GM12878 (cell line): ENCODE measurements around the gene GAS6. TPM values are rescaled to one million over a fixed set of nuclear protein-coding genes. Genes with fewer than 3 reads are reported as not detected.

Experiments used
- ATAC-seq: fragments of 200-7000 bp; cut with Tn5 transposase; 3 replicates; pipeline ENCODE4 v1.9.1; 2020; ENCODE audit warnings: mild to moderate bottlenecking, moderate library complexity
- BruUV-seq: library from RNA; stranded (reverse); fragments of 400-500 nt; replicated peaks from 2 replicates; lab custom pipeline; 2021; lab: Mats Ljungman, UMichigan
- CTCF ChIA-PET: fragments of 300-600 bp; sonication (Branson Sonifier 250); formaldehyde crosslinking; extraction: SDS; loops from one replicate; lab custom pipeline; 2021; ENCODE audit warnings: inconsistent platforms; lab: Yijun Ruan, JAX
- POLR2A ChIA-PET: fragments of 350-600 bp; formaldehyde crosslinking; extraction: SDS; loops from one replicate; lab custom pipeline; 2021; ENCODE audit warnings: inconsistent platforms; lab: Charles Lee
- RAD21 ChIA-PET: fragments of 300-600 bp; sonication (Branson Sonifier 250); formaldehyde crosslinking; loops from one replicate; lab custom pipeline; 2023; ENCODE audit warnings: antibody characterized with exemption; ENCODE audit not compliant: unreplicated experiment; lab: Charles Lee
- SMC1A ChIA-PET: fragments of 300-600 bp; sonication (Branson Sonifier 250); formaldehyde crosslinking; loops from one replicate; lab custom pipeline; 2023; ENCODE audit not compliant: unreplicated experiment, uncharacterized antibody; lab: Charles Lee
- DNase-seq: peaks from one replicate; pipeline ENCODE4 v3.0.0-alpha.2; 2011; ENCODE audit warnings: low read depth, low spot score
- FAIRE-seq: peaks from 3 replicates; lab custom pipeline; 2011; peaks lifted over from hg19 to GRCh38; lab: Jason Lieb, UNC
- H2AFZ ChIP-seq: 2 replicates; pipeline ENCODE4 v1.6.0; 2011; ENCODE audit warnings: low read depth, low read length, control low read depth; ENCODE audit not compliant: control insufficient read depth
- H3K27ac ChIP-seq: 2 replicates; pipeline ENCODE4 v1.5.1; 2011; ENCODE audit warnings: control low read depth; ENCODE audit not compliant: control insufficient read depth, insufficient read depth
- H3K27me3 ChIP-seq, 2 experiments: replicated peaks in 1 of 2; 2 replicates each; pipeline versions ENCODE4 v1.6.0 to v1.6.1; 2011; ENCODE audit warnings: low read length in 1 of 2; ENCODE audit not compliant: control insufficient read depth in 2 of 2, insufficient read depth in 2 of 2
- H3K36me3 ChIP-seq, 2 experiments: 2 replicates each; pipeline ENCODE4 v1.5.1; 2011; ENCODE audit warnings: low read length in 1 of 2; ENCODE audit not compliant: control insufficient read depth in 2 of 2, insufficient read depth in 2 of 2
- H3K4me1 ChIP-seq: 2 replicates; pipeline ENCODE4 v1.6.1; 2011; ENCODE audit warnings: mild to moderate bottlenecking, low read length, moderate library complexity, mixed read lengths; ENCODE audit not compliant: control insufficient read depth, insufficient read depth
- H3K4me2 ChIP-seq: 2 replicates; pipeline ENCODE4 v1.6.0; 2011; ENCODE audit warnings: control low read depth; ENCODE audit not compliant: control insufficient read depth, insufficient read depth
- H3K4me3 ChIP-seq: fragments of 200-600 bp; sonication (generic); 2 replicates; pipeline ENCODE4 v1.5.1; 2016
- H3K79me2 ChIP-seq: 2 replicates; pipeline ENCODE4 v1.6.0; 2011; ENCODE audit warnings: low read length; ENCODE audit not compliant: control insufficient read depth, insufficient read depth
- H3K9ac ChIP-seq: 2 replicates; pipeline ENCODE4 v1.8.0; 2011; ENCODE audit warnings: low read length, control low read depth, mixed read lengths; ENCODE audit not compliant: control insufficient read depth, insufficient read depth
- H3K9me3 ChIP-seq: replicated peaks from 3 replicates; pipeline ENCODE4 v1.5.1; 2011; ENCODE audit warnings: mild to moderate bottlenecking, low read length; ENCODE audit not compliant: control insufficient read depth, insufficient read depth
- H4K20me1 ChIP-seq: 2 replicates; pipeline ENCODE4 v1.6.0; 2011; ENCODE audit not compliant: control insufficient read depth, insufficient read depth
- BHLHE40 ChIP-seq, 2 experiments: fragments of 450-650 bp in 1 of 2; IDR thresholded peaks; 2 replicates each; pipeline ENCODE4 v1.6.1; 2011 to 2017; ENCODE audit warnings: low read depth in 2 of 2, borderline replicate concordance in 1 of 2, improper control_type of control experiment in 1 of 2, low read length in 1 of 2, mild to moderate bottlenecking in 1 of 2
- CBFB ChIP-seq: IDR thresholded peaks from 2 replicates; pipeline ENCODE4 v1.6.1; 2016; ENCODE audit warnings: antibody characterized with exemption, low read depth
- CREM ChIP-seq: IDR thresholded peaks from 2 replicates; pipeline ENCODE4 v1.6.1; 2014; ENCODE audit warnings: antibody characterized with exemption, low read depth
- ESRRA ChIP-seq: IDR thresholded peaks from 2 replicates; pipeline ENCODE4 v1.6.1; 2012; ENCODE audit warnings: mild to moderate bottlenecking, low read length, improper control_type of control experiment
- FOS ChIP-seq: IDR thresholded peaks from 3 replicates; pipeline ENCODE4 v1.6.1; 2011; ENCODE audit warnings: borderline replicate concordance; ENCODE audit not compliant: insufficient read length; ENCODE audit errors: extremely low read depth
- IRF4 ChIP-seq: IDR thresholded peaks from 2 replicates; pipeline ENCODE4 v1.6.1; 2011; ENCODE audit warnings: low read depth, low read length
- MEF2A ChIP-seq: IDR thresholded peaks from 2 replicates; pipeline ENCODE4 v1.6.1; 2011; ENCODE audit warnings: low read depth, mild to moderate bottlenecking, low read length, moderate library complexity; ENCODE audit not compliant: insufficient read depth
- MTA2 ChIP-seq: fragments of 450-650 bp; IDR thresholded peaks from 2 replicates; pipeline ENCODE4 v1.6.1; 2016; ENCODE audit warnings: low read depth, mild to moderate bottlenecking, moderate library complexity
- NRF1 ChIP-seq: conservative IDR thresholded peaks from 2 replicates; pipeline ENCODE4 v1.6.1; 2011; ENCODE audit warnings: mild to moderate bottlenecking, low read depth, low read length, improper control_type of control experiment
- RCOR1 ChIP-seq: conservative IDR thresholded peaks from 2 replicates; pipeline ENCODE4 v1.6.1; 2012; ENCODE audit warnings: low read depth, low read length, improper control_type of control experiment
- SIN3A ChIP-seq: IDR thresholded peaks from 2 replicates; pipeline ENCODE4 v1.6.1; 2012; ENCODE audit warnings: low read depth, low read length, improper control_type of control experiment
- SMAD1 ChIP-seq: fragments of 450-650 bp; IDR thresholded peaks from 2 replicates; pipeline ENCODE4 v1.6.1; 2018; ENCODE audit warnings: mild to moderate bottlenecking, low read depth; ENCODE audit not compliant: partially characterized antibody
- STAT1 ChIP-seq: fragments of 450-650 bp; conservative IDR thresholded peaks from 2 replicates; pipeline ENCODE4 v1.6.1; 2014; ENCODE audit warnings: antibody characterized with exemption, mild to moderate bottlenecking
- TARDBP ChIP-seq: IDR thresholded peaks from 2 replicates; pipeline ENCODE4 v1.6.1; 2016; ENCODE audit warnings: borderline replicate concordance
- TCF3 ChIP-seq: IDR thresholded peaks from 2 replicates; pipeline ENCODE4 v1.6.1; 2012; ENCODE audit warnings: low read depth, mild to moderate bottlenecking, low read length, borderline replicate concordance; ENCODE audit not compliant: insufficient read depth
- ZSCAN29 ChIP-seq: fragments of 450-650 bp; IDR thresholded peaks from 2 replicates; pipeline ENCODE4 v1.6.1; 2017; ENCODE audit warnings: mild to moderate bottlenecking, moderate library complexity
- WGBS: methylation state at CpG from one replicate; pipeline ENCODE4 v1.1.6; 2016; ENCODE audit warnings: low lambda C conversion rate; ENCODE audit not compliant: insufficient replicate concordance, insufficient coverage; ENCODE audit errors: missing lambda C conversion rate; 5-methylcytosine and 5-hydroxymethylcytosine counted together
- in situ Hi-C: fragments of 300-500 bp; cut with MboI; formaldehyde crosslinking; loops from 9 replicates; pipeline ENCODE4 v1.14.3; 2018; ENCODE audit warnings: mixed read lengths
- intact Hi-C: fragments of 100-400 bp; cut with micrococcal nuclease; formaldehyde crosslinking; loops from one replicate; pipeline ENCODE4 v1.14.2; 2022; ENCODE audit not compliant: unreplicated experiment
- polyA plus RNA-seq, 11 experiments: library from polyadenylated mRNA; depleted of rRNA in 4 of 11; unstranded in 6 of 11; stranded (reverse) in 5 of 11; fragments of >200 nt; fragmentation: Nextera tagmentation in 4 of 11; fragmentation: Illumina TruSeq in 1 of 11; extraction: Ambion mirVana in 4 of 11; extraction: Trizol in 1 of 11; gene quantifications; 1 replicate in 1 of 11; 2 replicates in 10 of 11; pipeline versions ENCODE4 v1.2.1 to v1.2.3, GENCODE V29; 2011 to 2016; ENCODE audit warnings: inconsistent platforms in 2 of 11, missing spikeins in 2 of 11, low read depth in 1 of 11
- total RNA-seq, 4 experiments: library from RNA; depleted of rRNA in 3 of 4; stranded (reverse); fragments of >200 nt in 3 of 4; fragmentation: Illumina TruSeq in 1 of 4; extraction: Trizol in 1 of 4; gene quantifications; 2 replicates each; pipeline versions ENCODE4 v1.2.1 to v1.2.3, GENCODE V29; 2013 to 2021
- TF ChIP-seq, protein P1 (sequence below): IDR thresholded peaks from 2 replicates; pipeline ENCODE4 v1.6.1; 2012; ENCODE audit warnings: low read depth, low read length, improper control_type of control experiment
- TF ChIP-seq, protein P2 (sequence below): fragments of 450-650 bp; IDR thresholded peaks from 2 replicates; pipeline ENCODE4 v1.6.1; 2017; ENCODE audit warnings: mild to moderate bottlenecking, moderate library complexity
- TF ChIP-seq, protein P3 (sequence below): fragments of 450-650 bp; IDR thresholded peaks from 2 replicates; pipeline ENCODE4 v1.6.1; 2017; ENCODE audit warnings: mild to moderate bottlenecking, low read depth, inconsistent platforms; ENCODE audit not compliant: poor library complexity, severe bottlenecking

Gene GAS6
- total and polyA plus RNA-seq, 10 of the 15 experiments (the other 5 are each of a cell fraction or from before 2014, with no cell fraction given) = 0.03 to 0.59 (median 0.10) TPM; not detected in 2

- TF ChIP-seq TCF3 (no peak), RCOR1 (no peak), BHLHE40 (IDR thresholded peaks at IDR 0.05; ENCODE audit: borderline replicate concordance in 1 of 2, low read depth in 2 of 2, low read length in 1 of 2) (no peak), SMAD1 (no peak), IRF4 (no peak), SIN3A (no peak), TARDBP (no peak), CBFB (no peak), ESRRA (no peak)
- TF ChIP-seq, protein P1, sequence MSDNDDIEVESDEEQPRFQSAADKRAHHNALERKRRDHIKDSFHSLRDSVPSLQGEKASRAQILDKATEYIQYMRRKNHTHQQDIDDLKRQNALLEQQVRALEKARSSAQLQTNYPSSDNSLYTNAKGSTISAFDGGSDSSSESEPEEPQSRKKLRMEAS = no peak
These were observed 15.9 kb downstream of the GAS6 start (continued) for GRCh38 chr13:113848020-113848419.

- H3K36me3 ChIP-seq = no peaks in the 10 kb centered on the region
- no peak for DNase-seq
- no peak overlapping the region for H2AFZ ChIP-seq
- no peaks in the 10 kb centered on the region for H3K79me2 ChIP-seq
- intact Hi-C loops = no loop called here
- no peak for FAIRE-seq
- no peaks in the 10 kb centered on the region for H3K4me1 ChIP-seq
- no TSS peak for BruUV-seq
- RAD21 ChIA-PET = no interaction called here
- no peaks in the 10 kb centered on the region for H4K20me1 ChIP-seq
- 67% methylated on average over 21 of the region's 28 CpGs for WGBS
- CTCF ChIA-PET = no interaction called here
- POLR2A ChIA-PET = no interaction called here
- no peak overlapping the region for H3K4me2 ChIP-seq
- no peaks in the 10 kb centered on the region for H3K27me3 ChIP-seq
- no peak overlapping the region for H3K4me3 ChIP-seq
- no peaks in the 10 kb centered on the region for H3K9me3 ChIP-seq
- in situ Hi-C loops = no loop called here
- no peak for ATAC-seq
- SMC1A ChIA-PET = no interaction called here
- H3K9ac ChIP-seq = no peak overlapping the region
- no peak overlapping the region for H3K27ac ChIP-seq
- TF ChIP-seq CREM (no peak), STAT1 (no peak), ZSCAN29 (no peak), NRF1 (no peak), FOS (no peak), MTA2 (no peak), MEF2A (no peak)
- TF ChIP-seq, protein P2, sequence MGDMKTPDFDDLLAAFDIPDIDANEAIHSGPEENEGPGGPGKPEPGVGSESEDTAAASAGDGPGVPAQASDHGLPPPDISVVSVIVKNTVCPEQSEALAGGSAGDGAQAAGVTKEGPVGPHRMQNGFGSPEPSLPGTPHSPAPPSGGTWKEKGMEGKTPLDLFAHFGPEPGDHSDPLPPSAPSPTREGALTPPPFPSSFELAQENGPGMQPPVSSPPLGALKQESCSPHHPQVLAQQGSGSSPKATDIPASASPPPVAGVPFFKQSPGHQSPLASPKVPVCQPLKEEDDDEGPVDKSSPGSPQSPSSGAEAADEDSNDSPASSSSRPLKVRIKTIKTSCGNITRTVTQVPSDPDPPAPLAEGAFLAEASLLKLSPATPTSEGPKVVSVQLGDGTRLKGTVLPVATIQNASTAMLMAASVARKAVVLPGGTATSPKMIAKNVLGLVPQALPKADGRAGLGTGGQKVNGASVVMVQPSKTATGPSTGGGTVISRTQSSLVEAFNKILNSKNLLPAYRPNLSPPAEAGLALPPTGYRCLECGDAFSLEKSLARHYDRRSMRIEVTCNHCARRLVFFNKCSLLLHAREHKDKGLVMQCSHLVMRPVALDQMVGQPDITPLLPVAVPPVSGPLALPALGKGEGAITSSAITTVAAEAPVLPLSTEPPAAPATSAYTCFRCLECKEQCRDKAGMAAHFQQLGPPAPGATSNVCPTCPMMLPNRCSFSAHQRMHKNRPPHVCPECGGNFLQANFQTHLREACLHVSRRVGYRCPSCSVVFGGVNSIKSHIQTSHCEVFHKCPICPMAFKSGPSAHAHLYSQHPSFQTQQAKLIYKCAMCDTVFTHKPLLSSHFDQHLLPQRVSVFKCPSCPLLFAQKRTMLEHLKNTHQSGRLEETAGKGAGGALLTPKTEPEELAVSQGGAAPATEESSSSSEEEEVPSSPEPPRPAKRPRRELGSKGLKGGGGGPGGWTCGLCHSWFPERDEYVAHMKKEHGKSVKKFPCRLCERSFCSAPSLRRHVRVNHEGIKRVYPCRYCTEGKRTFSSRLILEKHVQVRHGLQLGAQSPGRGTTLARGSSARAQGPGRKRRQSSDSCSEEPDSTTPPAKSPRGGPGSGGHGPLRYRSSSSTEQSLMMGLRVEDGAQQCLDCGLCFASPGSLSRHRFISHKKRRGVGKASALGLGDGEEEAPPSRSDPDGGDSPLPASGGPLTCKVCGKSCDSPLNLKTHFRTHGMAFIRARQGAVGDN = no peak
- TF ChIP-seq, protein P3, sequence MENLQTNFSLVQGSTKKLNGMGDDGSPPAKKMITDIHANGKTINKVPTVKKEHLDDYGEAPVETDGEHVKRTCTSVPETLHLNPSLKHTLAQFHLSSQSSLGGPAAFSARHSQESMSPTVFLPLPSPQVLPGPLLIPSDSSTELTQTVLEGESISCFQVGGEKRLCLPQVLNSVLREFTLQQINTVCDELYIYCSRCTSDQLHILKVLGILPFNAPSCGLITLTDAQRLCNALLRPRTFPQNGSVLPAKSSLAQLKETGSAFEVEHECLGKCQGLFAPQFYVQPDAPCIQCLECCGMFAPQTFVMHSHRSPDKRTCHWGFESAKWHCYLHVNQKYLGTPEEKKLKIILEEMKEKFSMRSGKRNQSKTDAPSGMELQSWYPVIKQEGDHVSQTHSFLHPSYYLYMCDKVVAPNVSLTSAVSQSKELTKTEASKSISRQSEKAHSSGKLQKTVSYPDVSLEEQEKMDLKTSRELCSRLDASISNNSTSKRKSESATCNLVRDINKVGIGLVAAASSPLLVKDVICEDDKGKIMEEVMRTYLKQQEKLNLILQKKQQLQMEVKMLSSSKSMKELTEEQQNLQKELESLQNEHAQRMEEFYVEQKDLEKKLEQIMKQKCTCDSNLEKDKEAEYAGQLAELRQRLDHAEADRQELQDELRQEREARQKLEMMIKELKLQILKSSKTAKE = no peak
These were observed 17.1 kb downstream of the GAS6 start for GRCh38 chr13:113846636-113847318.
